A172 (cell line): ENCODE measurements around the gene RITA1. TPM values are rescaled to one million over a fixed set of nuclear protein-coding genes. Genes with fewer than 3 reads are reported as not detected.

ENCODE experiments used
- DNase-seq: peaks from one replicate; pipeline ENCODE4 v3.0.0-alpha.2; 2015; ENCODE audit warnings: low spot score
- total RNA-seq: library from RNA; depleted of rRNA; stranded (reverse); fragments of >200 nt; shearing (Covaris generic); gene quantifications from 2 replicates; pipeline ENCODE4 v1.2.3, GENCODE V29; 2014; rRNA removed

Gene RITA1
- total RNA-seq, 1 experiment from 2014 or later, result 52.2 TPM

- DNase-seq, result no peak
Measured at GRCh38 chr12:113230315-113231234, 45.1 kb downstream of the RITA1 start.

GRCh38 chr12:113231235-113232088 lies 45.9 kb downstream of the RITA1 start:
- DNase-seq, result peak; percentile 94

- DNase-seq, result no peak
Measured at GRCh38 chr12:113232089-113232839, 46.7 kb downstream of the RITA1 start.

GRCh38 chr12:113232840-113233585 lies 47.5 kb downstream of the RITA1 start:
- peak; percentile 92 for DNase-seq

GRCh38 chr12:113233967-113234366 lies 48.4 kb downstream of the RITA1 start:
- no peak for DNase-seq

- no peak for DNase-seq
Measured at GRCh38 chr12:113234483-113234882, 49.0 kb downstream of the RITA1 start.

- no peak for DNase-seq
Measured at GRCh38 chr12:113235976-113236375, 50.5 kb downstream of the RITA1 start.

GRCh38 chr12:113236539-113237399 lies 51.2 kb downstream of the RITA1 start:
- DNase-seq, result no peak

GRCh38 chr12:113237748-113238147 lies 52.2 kb downstream of the RITA1 start:
- DNase-seq, result no peak

- DNase-seq, result no peak
Measured at GRCh38 chr12:113238309-113238708, 52.8 kb downstream of the RITA1 start.

GRCh38 chr12:113239288-113239771 lies 53.8 kb downstream of the RITA1 start:
- no peak for DNase-seq

- no peak for DNase-seq
Measured at GRCh38 chr12:113239811-113240331, 54.4 kb downstream of the RITA1 start.

GRCh38 chr12:113240395-113240794 lies 54.9 kb downstream of the RITA1 start:
- DNase-seq, result no peak

- peak; percentile 85 for DNase-seq
Measured at GRCh38 chr12:113241191-113242025, 55.9 kb downstream of the RITA1 start.

Other genes starting within 250 kb of the RITA1 start
- 20.3 and 24.3 TPM in 2 replicates for gene OAS3, start 247.2 kb upstream of the RITA1 start, total RNA-seq
- 1.7 and 6.5 TPM in 2 replicates for gene OAS2, start 207.2 kb upstream of the RITA1 start, total RNA-seq
- gene DTX1, start 129.0 kb upstream of the RITA1 start, total RNA-seq, result 2.8 and 3.8 TPM in 2 replicates
- not detected in 2 replicates for gene RASAL1, start 50.0 kb upstream of the RITA1 start, total RNA-seq
- gene CFAP73, start 36.0 kb upstream of the RITA1 start, total RNA-seq, result 0.22 and 1.2 TPM in 2 replicates
- 56.4 and 69.1 TPM in 2 replicates for gene DDX54, start 243 bp upstream of the RITA1 start, total RNA-seq
- 8.9 and 13.3 TPM in 2 replicates for gene TPCN1, start 35.7 kb downstream of the RITA1 start, total RNA-seq
- 18.2 and 21.0 TPM in 2 replicates for gene SLC8B1, start 149.4 kb downstream of the RITA1 start, total RNA-seq
- 10.1 and 15.5 TPM in 2 replicates for gene PLBD2, start 172.9 kb downstream of the RITA1 start, total RNA-seq
- not detected in 2 replicates for gene SDS, start 218.2 kb downstream of the RITA1 start, total RNA-seq
- gene SDSL, start 236.7 kb downstream of the RITA1 start, total RNA-seq, result 12.9 and 13.6 TPM in 2 replicates